GM12865 (cell line): ENCODE measurements around the gene ZNF227.
"Not testable (repeated sequence)": the region's sequence is repeated elsewhere in the genome, so short reads cannot be mapped to it uniquely, and the experiment has no call there.

Experiments used
- DNase-seq: peaks from one replicate; pipeline ENCODE4 v3.0.0; 2010; ENCODE audit warnings: low read depth
- H3K4me3 ChIP-seq: 2 replicates; pipeline ENCODE4 v1.5.1; 2011; ENCODE audit warnings: mild to moderate bottlenecking, low read depth, low read length, control low read depth
- TF ChIP-seq, protein P1 (sequence below): IDR thresholded peaks from 2 replicates; pipeline ENCODE4 v1.5.1; 2011; ENCODE audit warnings: low read length, control low read depth, low read depth, inconsistent platforms; ENCODE audit not compliant: insufficient read depth; ENCODE audit errors: missing control alignments

The ZNF227 gene

DNA sequence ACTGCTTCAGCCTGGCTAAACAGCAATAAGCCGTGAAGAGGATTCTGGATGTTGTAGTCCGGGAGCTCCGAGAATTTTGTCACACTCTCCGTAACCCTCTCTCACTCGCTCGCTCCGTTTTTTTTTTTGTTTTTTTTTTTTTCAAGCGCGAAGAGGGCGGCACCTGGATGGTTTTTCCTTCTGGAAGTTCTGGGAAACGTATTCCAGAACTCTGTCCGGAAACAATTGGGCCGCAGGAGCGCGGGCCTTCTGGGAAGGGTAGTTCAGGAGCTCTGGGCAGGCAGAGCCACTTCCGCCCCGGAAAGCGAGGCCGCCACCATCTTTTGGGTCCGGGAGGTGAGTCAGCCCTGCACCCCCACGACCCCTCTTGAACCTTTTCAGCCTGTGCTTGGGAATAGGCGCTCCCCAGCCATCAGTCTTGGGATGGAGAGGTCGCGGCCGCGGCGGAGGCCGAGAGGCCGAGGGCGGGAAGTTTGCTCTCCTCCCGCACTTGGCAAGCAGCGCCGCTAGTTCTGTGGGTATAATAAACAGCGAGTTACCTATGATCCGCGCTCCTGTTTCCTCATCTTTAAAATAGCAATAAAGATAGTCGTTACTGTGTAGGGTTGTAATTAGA lies at the start of gene ZNF227:
Gene ZNF227, plus strand, starts transcription at position 283 of the 616 bp plus-strand sequence. CDS start 5,261 bp downstream, outside the sequence.
- DNase-seq: peak; percentile 87
- H3K4me3 ChIP-seq: peak within 1 kb of the TSS; percentile 61
- TF ChIP-seq, protein P1, sequence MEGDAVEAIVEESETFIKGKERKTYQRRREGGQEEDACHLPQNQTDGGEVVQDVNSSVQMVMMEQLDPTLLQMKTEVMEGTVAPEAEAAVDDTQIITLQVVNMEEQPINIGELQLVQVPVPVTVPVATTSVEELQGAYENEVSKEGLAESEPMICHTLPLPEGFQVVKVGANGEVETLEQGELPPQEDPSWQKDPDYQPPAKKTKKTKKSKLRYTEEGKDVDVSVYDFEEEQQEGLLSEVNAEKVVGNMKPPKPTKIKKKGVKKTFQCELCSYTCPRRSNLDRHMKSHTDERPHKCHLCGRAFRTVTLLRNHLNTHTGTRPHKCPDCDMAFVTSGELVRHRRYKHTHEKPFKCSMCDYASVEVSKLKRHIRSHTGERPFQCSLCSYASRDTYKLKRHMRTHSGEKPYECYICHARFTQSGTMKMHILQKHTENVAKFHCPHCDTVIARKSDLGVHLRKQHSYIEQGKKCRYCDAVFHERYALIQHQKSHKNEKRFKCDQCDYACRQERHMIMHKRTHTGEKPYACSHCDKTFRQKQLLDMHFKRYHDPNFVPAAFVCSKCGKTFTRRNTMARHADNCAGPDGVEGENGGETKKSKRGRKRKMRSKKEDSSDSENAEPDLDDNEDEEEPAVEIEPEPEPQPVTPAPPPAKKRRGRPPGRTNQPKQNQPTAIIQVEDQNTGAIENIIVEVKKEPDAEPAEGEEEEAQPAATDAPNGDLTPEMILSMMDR: no peak

DNA sequence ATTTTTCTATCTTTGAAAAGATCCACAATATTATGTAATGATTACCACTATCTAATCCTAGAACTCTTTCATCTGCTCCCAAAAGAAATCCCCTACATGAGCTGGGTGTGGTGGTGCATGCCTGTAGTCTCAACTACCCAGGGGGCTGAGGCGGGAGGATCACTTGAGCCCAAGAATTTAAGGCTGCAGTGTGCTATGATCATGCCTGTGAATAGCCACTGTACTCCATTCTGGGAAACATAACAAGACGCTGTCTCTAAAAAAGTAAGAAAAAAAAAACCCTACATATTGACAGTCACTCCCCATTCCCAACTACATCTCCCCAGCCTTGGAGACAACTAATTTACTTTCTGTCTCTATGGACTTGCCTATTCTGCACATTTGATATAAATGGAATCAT lies 48.5 kb upstream of the ZNF227 start:
- TF ChIP-seq, protein P1: no peak
- DNase-seq: no peak
- H3K4me3 ChIP-seq: no peak overlapping the region

DNA sequence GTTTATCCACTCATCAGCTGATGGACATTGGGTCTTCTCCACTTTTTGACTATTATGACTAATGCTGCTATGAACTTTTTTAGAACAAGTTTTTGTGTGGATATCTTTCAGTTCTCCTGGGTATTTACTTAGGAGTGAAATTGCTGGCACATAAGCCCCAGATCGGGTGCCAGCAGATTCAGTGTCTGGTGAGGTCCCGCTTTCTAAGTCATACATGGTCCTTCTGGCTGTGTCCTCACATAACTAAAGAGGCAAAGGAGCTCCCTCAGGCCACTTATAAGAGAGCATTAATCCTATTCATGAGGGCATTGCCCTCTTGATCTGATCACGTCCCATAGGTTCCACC lies 48.0 kb upstream of the ZNF227 start:
- TF ChIP-seq, protein P1: no peak
- DNase-seq: no peak
- peak overlapping the region; percentile 61 for H3K4me3 ChIP-seq

DNA sequence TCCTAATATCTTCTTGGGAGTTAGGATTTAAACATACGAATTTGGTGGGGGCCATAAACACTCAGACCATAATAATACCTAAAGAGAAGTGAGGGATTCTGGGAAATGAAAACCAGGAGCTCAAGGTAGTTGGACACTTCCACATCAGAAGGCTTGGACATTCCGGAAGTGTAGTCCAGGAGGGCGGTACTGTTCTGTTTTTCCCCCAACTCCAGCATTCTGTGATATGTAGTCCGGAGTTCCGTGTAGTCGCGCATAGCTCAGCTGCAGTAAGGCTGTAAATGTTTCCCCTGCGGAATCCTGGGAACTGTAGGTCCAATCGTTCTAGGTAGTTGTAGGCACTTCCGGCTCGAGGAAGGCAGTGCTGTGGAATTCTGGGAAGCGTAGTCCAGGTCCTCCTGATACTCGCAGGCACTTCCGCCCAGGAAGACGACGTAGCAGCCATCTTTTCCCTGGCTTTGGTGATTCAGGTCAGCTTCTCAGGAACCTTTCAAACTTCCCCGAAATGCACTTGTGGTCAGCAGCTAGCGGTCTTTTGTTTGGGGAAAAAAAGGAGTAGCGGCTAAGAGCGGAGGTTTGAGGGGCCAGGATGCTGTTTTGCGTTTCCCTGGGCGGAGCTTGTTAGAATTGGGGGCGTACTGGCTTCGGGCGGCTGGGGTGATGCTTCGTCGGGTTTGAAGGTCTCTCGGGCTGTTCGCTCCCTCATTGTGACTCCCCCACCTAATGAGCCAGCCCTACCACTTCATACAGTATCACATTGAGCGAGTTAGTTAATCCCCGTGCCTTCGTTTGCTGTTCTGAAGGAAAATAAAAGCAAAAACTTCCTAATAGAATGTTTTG lies 47.4 kb upstream of the ZNF227 start, which contains the start of gene ZNF226:
Gene ZNF226, plus strand, starts transcription at position 428 of the 840 bp plus-strand sequence. CDS start 4,981 bp downstream, outside the sequence.
- DNase-seq: peak; percentile 97
- TF ChIP-seq, protein P1: no peak
- peak within 1 kb of the TSS; percentile 61 for H3K4me3 ChIP-seq

DNA sequence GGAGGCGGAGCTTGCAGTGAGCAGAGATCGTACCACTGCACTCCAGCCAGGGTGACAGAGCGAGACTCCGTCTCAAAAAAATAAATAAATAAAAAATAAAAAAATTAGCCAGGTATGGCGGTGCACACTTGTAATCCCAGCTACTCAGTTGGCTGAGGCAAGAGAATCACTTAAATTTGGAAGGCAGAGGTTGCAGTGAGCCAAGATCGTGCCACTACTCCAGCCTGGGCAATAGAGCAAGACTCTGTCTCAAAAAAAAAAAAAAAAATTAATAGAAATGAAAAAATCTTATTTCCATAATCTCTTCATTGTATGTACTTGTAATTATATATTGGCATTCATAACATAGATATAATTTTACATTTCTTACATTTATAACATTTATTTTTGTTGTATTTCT lies 41.7 kb upstream of the ZNF227 start:
- not testable (repeated sequence) for DNase-seq, H3K4me3 ChIP-seq

DNA sequence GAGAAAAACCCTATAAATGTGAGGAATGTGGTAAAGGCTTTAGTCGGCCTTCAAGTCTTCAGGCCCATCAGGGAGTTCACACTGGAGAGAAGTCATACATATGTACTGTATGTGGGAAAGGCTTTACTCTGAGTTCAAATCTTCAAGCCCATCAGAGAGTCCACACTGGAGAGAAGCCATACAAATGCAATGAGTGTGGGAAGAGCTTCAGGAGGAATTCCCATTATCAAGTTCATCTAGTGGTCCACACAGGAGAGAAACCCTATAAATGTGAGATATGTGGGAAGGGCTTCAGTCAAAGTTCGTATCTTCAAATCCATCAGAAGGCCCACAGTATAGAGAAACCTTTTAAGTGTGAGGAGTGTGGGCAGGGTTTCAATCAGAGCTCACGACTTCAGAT lies 35.7 kb upstream of the ZNF227 start:
- no peak overlapping the region for H3K4me3 ChIP-seq
- DNase-seq: no peak
- TF ChIP-seq, protein P1: no peak

DNA sequence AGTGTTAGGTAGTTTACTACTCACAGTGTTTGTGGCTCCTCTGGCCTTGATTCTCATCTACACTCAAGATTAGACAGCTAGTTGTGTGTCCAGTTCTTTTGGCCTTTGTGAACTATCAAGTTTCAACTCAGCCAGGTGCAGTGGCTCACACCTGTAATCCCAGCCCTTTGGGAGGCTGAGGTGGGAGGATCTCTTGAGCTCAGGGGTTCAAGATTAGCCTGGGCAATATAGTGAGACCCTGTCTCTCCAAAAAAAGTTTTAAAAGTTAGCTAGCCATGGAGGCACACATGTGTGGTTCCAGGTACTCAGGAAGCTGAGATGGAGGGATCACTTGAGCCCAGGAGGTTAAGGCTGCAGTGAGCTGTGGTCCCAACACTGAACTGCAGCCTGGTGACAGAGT lies 31.4 kb upstream of the ZNF227 start:
- DNase-seq: no peak
- no peak overlapping the region for H3K4me3 ChIP-seq
- TF ChIP-seq, protein P1: no peak
